ENCODE measurements around the gene RUFY3.
A peak's percentile ranks its signal among the peaks of the same experiment; 100 is the strongest.
"Not testable (repeated sequence)": the region's sequence is repeated elsewhere in the genome, so short reads cannot be mapped to it uniquely, and the experiment has no call there.

The RUFY3 gene

GRCh38 chr4:70739496-70740337 lies 18.0 kb downstream of the RUFY3 start:
- DNase-seq, result no peak

DNA sequence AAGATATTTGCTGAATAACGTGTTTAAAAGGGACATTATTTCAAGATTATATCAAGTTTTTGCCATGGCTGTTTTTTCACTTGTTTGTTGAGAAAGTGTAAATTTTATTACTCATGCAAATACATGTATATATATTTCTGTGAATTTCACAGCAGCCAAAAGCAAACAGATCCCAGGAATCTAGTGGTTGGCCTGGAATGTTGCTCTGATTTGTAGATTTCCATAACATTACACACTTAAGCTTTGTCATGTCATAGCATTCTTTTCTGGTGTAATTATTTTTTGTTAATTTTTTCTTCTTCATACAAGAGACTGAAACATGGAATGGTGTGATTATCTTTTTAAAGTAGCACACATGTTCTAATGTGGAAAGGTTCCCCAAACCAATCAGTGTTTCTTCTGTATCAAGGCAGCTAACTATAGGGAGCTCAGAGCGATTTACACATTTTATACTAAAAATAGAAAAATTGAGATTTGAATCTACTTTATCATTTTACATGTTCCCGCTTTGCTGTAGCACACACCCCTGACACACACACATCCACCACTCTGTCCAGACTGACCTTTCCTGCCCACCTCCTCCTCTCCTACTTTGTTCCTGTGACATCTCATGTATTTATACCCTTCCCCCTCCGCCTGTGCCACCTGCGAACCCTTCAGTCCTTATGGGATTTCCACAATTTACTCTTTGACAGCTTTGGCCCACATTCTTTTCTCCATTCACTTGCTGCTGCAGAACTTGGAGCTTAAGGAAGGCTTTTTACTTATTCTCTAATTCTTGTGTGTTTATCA lies 20.3 kb downstream of the RUFY3 start:
- no peak for DNase-seq

DNA sequence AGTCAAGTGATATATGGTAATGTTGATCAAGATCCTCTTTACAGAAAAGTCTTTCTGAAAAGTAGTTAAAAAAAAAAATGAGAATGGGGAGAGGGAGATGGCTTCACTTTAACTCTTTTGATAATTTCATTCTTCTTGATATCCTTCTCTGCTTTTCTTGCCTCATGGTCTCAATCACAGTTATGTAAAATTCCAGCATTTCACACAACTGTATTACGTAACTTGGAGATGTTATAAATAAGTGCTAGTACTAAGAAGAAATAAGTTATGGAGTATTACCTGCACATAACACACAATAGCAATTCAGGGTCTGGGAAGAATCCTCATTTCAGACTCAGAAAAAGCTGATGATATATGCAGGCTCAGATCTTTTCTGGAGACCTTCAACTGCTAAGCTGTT lies 22.0 kb downstream of the RUFY3 start:
- no peak for DNase-seq

- no peak for DNase-seq
Measured at GRCh38 chr4:70746179-70746839, 24.5 kb downstream of the RUFY3 start.

DNA sequence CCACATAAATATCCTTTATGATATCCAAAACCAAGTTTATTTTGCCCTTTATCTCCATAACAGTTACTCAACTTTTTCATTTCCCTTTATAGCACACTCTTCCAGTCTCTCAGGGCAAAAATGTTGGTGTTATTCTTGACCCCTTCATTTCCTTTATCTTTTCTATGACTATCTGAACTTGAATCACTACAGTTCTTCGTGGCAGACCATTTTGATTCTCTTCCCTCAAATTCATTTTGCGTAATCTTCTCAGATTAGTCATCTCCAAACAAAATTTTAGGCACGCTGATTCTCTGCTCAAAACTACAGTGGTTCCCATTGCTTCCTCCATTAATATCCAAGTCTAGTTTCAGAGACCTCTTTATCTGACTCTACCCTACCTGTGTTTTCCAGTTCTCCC lies 26.1 kb downstream of the RUFY3 start:
- DNase-seq, result no peak

- DNase-seq, result no peak
Measured at GRCh38 chr4:70749313-70749712, 27.5 kb downstream of the RUFY3 start.

DNA sequence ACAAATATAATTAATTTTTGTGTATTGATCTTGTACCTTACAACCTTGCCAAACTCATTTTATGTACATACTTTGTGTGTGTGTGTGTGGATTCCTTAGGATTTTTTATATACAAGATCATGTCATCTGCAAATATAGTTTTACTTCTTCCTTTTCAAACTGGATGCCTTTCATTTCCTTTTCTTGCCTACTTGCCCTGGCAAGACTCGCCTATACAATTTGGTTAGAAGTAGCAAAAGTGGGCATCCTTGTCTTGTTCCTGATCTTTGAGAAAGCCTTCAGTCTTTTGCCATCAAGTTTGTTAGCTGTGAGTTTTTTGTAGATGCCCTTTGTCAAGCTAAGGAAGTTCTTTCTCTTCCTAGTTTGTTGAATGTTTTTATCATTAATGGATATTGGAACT lies 30.5 kb downstream of the RUFY3 start:
- DNase-seq, result no peak

- no peak for DNase-seq
Measured at GRCh38 chr4:70753630-70754029, 31.9 kb downstream of the RUFY3 start.

- DNase-seq, result no peak
Measured at GRCh38 chr4:70754470-70754869, 32.7 kb downstream of the RUFY3 start.

DNA sequence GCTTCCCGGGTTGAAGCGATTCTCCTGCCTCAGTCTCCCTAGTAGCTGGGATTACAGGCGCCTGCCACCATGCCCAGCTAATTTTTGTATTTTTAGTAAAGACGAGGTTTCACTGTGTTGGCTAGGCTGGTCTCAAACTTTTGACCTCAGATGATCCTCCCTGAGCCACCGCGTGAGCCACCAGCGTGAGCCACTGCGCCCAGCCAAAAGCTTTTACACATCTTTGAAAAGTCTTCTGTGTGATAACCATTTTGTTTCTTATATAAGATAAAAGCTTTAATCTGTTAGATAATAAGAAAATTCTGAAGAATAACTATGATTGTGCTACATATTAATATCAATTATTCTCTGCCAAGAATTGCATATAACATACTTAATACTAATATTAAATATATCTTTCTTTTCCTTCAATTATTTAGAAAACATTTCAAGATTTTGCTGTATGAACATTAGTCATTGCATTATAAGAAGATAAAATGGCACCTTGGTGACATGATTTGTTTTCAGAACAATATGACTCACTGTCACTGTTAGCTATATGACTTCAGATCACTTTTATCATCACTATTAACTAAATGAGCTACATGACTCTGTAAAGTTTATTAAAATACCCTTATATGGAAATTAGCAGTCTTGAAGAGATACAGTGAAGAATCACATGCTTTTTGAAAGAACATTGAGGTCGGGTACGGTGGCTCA lies 33.4 kb downstream of the RUFY3 start:
- no peak for DNase-seq

- DNase-seq, result no peak
Measured at GRCh38 chr4:70759126-70759525, 37.4 kb downstream of the RUFY3 start.

GRCh38 chr4:70759627-70760026 lies 37.9 kb downstream of the RUFY3 start:
- DNase-seq, result no peak

- no peak for DNase-seq
Measured at GRCh38 chr4:70760662-70761061, 38.9 kb downstream of the RUFY3 start.

DNA sequence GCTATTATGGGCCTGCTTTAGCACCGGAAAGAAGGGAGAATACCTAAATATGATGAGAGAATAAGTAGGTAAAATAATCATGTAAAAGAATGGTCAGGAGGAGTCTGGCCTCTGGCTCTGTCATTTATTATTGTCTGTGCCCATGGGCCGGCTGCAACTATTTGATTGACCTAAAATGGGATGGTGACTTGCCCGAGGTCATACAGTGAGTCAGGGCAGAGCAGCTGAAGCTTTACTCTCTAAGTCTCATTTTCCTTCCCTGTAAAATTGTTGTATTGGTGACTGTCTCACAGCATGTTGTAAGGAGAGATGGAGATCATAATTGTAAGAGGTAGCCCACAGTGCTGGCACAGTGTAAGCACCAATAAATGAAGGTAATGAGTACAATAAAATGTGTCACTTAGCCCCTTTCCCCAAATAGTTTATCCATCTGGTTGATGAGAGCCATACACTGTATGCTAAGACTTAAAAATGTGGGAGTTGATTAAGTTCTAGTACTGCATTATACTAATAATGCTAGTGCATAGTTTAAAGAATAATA lies 39.6 kb downstream of the RUFY3 start:
- DNase-seq, result no peak

DNA sequence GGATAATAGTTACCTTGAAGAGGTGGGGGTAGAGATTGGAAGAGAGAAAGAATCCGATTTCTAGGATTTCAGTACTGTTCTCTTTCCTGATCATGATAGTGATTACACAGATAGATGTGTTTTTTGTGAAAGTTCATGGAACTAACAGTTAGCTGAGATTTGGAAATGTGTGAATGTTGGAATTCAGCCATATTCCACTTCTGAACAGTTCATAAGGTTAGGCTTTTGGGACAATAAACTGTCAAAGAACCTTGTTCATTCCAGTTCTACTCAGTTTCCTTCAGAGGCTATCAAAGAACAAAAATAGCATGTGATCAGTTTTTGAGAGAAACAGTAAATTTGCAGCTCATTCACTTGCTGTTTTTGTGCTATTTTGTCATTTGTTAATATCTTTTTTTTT lies 43.6 kb downstream of the RUFY3 start:
- DNase-seq, result no peak

GRCh38 chr4:70768301-70768948 lies 46.7 kb downstream of the RUFY3 start:
- no peak for DNase-seq

- DNase-seq, result not testable (repeated sequence)
Measured at GRCh38 chr4:70769396-70769795, 47.6 kb downstream of the RUFY3 start.

GRCh38 chr4:70772929-70773555 lies 51.3 kb downstream of the RUFY3 start:
- no peak for DNase-seq

- peak; percentile 31 for DNase-seq
Measured at GRCh38 chr4:70778888-70779422, 57.2 kb downstream of the RUFY3 start.

DNA sequence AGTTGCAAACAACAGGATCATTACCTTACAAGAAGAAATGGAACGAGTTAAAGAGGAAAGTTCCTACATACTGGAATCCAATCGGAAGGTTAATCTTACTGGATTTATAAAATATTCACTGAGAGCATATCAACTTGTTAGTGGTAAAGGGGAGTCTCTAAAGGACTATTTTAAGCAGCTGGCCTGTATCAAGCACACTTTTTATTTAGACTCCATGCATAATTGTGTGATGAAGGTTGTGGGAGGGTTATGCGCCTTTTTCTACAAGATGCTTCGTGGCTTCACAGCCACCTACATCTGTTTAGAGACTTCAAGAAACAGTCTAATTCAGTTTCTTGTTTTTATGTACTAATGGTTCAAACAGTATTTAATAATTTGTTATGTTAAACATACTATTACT lies 61.3 kb downstream of the RUFY3 start:
- no peak for DNase-seq

DNA sequence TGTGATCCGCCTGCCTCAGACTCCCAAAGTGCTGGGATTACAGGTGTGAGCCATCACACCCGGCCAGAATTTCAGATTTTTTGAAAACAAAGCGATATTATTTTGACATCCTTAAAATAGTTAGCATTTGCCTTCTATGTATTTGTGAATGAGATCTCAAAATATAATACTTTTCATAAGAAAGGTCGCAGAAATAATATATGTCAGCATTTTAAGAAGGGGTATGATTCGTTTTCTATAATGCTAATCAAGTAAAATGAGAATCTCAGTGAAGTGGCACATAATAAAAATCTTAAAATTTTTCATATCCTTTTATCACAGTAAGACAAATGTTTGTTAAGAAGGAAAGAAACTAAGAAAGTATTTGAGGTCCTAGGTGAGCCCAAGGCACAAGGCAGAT lies 65.7 kb downstream of the RUFY3 start:
- DNase-seq, result no peak
